ENCODE data around the gene ERGIC2. TPM values are rescaled to one million over a fixed set of nuclear protein-coding genes. Genes with fewer than 3 reads are reported as not detected.

ERGIC2 gene
- total RNA-seq, 1 donor from 2014 or later = 74.4 TPM

- Mint-ChIP-seq H3K9me3 (ENCODE audit: low read depth) (peaks cover 20% of the 10 kb centered on the region), H3K4me1 (ENCODE audit: low read depth) (peaks cover 12% of the 10 kb centered on the region)
- no peak for TF ChIP-seq CTCF (IDR thresholded peaks at IDR 0.05)
Measured at GRCh38 chr12:29414368-29414767, 33.4 kb upstream of the ERGIC2 start.

GRCh38 chr12:29405561-29405960 lies 24.6 kb upstream of the ERGIC2 start:
- H3K27ac Mint-ChIP-seq (ENCODE audit: unreplicated experiment) = no peak overlapping the region
- H3K36me3 Mint-ChIP-seq (ENCODE audit: low read depth) = peaks cover 9% of the 10 kb centered on the region
- peaks cover 10% of the 10 kb centered on the region for H3K4me1 Mint-ChIP-seq (ENCODE audit: low read depth)
- H3K9me3 Mint-ChIP-seq (ENCODE audit: low read depth) = peaks cover 12% of the 10 kb centered on the region
- no peak for TF ChIP-seq CTCF (IDR thresholded peaks at IDR 0.05)
- no peak for DNase-seq (ENCODE audit: low spot score)
- H3K4me3 Mint-ChIP-seq (ENCODE audit: unreplicated experiment) = no peak overlapping the region
- peaks cover 10% of the 10 kb centered on the region for H3K27me3 Mint-ChIP-seq (ENCODE audit: low read depth)

More at GRCh38 chr12:29414368-29414767, 33.4 kb upstream of the ERGIC2 start:
- Mint-ChIP-seq H3K27ac (ENCODE audit: unreplicated experiment) (no peak overlapping the region), H3K27me3 (ENCODE audit: low read depth) (peaks cover 14% of the 10 kb centered on the region), H3K4me3 (ENCODE audit: unreplicated experiment) (no peak overlapping the region), H3K36me3 (ENCODE audit: low read depth) (peaks cover 11% of the 10 kb centered on the region)
- no peak for DNase-seq (ENCODE audit: low spot score)

GRCh38 chr12:29403991-29404390 lies 23.0 kb upstream of the ERGIC2 start:
- H3K9me3 Mint-ChIP-seq (ENCODE audit: low read depth) = no peaks in the 10 kb centered on the region
- H3K27me3 Mint-ChIP-seq (ENCODE audit: low read depth) = peaks cover 5% of the 10 kb centered on the region
- DNase-seq (ENCODE audit: low spot score) = no peak
- no peak overlapping the region for H3K27ac Mint-ChIP-seq (ENCODE audit: unreplicated experiment)
- TF ChIP-seq CTCF (IDR thresholded peaks at IDR 0.05) = no peak
- peaks cover 10% of the 10 kb centered on the region for H3K4me1 Mint-ChIP-seq (ENCODE audit: low read depth)
- peaks cover 3% of the 10 kb centered on the region for H3K36me3 Mint-ChIP-seq (ENCODE audit: low read depth)
- H3K4me3 Mint-ChIP-seq (ENCODE audit: unreplicated experiment) = no peak overlapping the region

GRCh38 chr12:29402437-29402836 lies 21.5 kb upstream of the ERGIC2 start:
- no peak for DNase-seq (ENCODE audit: low spot score)
- Mint-ChIP-seq H3K36me3 (ENCODE audit: low read depth) (peaks cover 3% of the 10 kb centered on the region), H3K9me3 (ENCODE audit: low read depth) (no peaks in the 10 kb centered on the region), H3K4me1 (ENCODE audit: low read depth) (peaks cover 10% of the 10 kb centered on the region), H3K4me3 (ENCODE audit: unreplicated experiment) (no peak overlapping the region), H3K27ac (ENCODE audit: unreplicated experiment) (no peak overlapping the region), H3K27me3 (ENCODE audit: low read depth) (peaks cover 5% of the 10 kb centered on the region)
- no peak for TF ChIP-seq CTCF (IDR thresholded peaks at IDR 0.05)

- H3K36me3 Mint-ChIP-seq (ENCODE audit: low read depth) = no peaks in the 10 kb centered on the region
- H3K4me1 Mint-ChIP-seq (ENCODE audit: low read depth) = peaks cover 2% of the 10 kb centered on the region
- peaks cover 5% of the 10 kb centered on the region for H3K27me3 Mint-ChIP-seq (ENCODE audit: low read depth)
- no peak overlapping the region for H3K27ac Mint-ChIP-seq (ENCODE audit: unreplicated experiment)
- H3K9me3 Mint-ChIP-seq (ENCODE audit: low read depth) = no peaks in the 10 kb centered on the region
- no peak for DNase-seq (ENCODE audit: low spot score)
- TF ChIP-seq CTCF (IDR thresholded peaks at IDR 0.05) = no peak
- no peak overlapping the region for H3K4me3 Mint-ChIP-seq (ENCODE audit: unreplicated experiment)
Measured at GRCh38 chr12:29398495-29398894, 17.5 kb upstream of the ERGIC2 start.
